Pancreas (tissue), 10 donors: ENCODE data around the gene ZNF445. TPM values are rescaled to one million over a fixed set of nuclear protein-coding genes. Genes with fewer than 3 reads are reported as not detected.

ENCODE experiments used
- ATAC-seq, 4 donors: fragments of 200-7000 bp; cut with Tn5 transposase; one replicate each; pipeline versions ENCODE4 v1.8.0 to v1.9.1; 2020; ENCODE audit warnings: mild to moderate bottlenecking in 4 of 4, moderate library complexity in 4 of 4
- DNase-seq, 6 donors: peaks; one replicate each; pipeline ENCODE4 v3.0.0-alpha.2; 2020
- FAIRE-seq: peaks from 2 replicates; lab custom pipeline; 2012; peaks lifted over from hg19 to GRCh38; lab: Jason Lieb, UNC
- H3K27ac ChIP-seq, 4 donors: fragments of 200-600 bp; sonication (generic); 1 replicate in 3 of 4; 2 replicates in 1 of 4; pipeline versions ENCODE4 v1.5.0 to v1.8.0; 2020
- H3K27me3 ChIP-seq, 4 donors: fragments of 200-600 bp; one replicate each; pipeline ENCODE4 v1.8.0; 2021
- H3K36me3 ChIP-seq, 3 donors: fragments of 200-600 bp; sonication (generic) in 1 of 3; one replicate each; pipeline versions ENCODE4 v1.5.0 to v1.8.0; 2020 to 2021
- H3K4me1 ChIP-seq, 3 donors: fragments of 200-600 bp; one replicate each; pipeline ENCODE4 v1.8.0; 2021
- H3K4me3 ChIP-seq, 4 donors: fragments of 200-600 bp; sonication (generic) in 2 of 4; one replicate each; pipeline versions ENCODE4 v1.5.0 to v1.8.0; 2020 to 2021
- H3K9me3 ChIP-seq, 4 donors: fragments of 200-600 bp; one replicate each; pipeline ENCODE4 v1.8.0; 2021
- CTCF ChIP-seq, 4 donors: fragments of 200-600 bp; sonication (generic) in 3 of 4; IDR thresholded peaks; one replicate each; pipeline versions ENCODE4 v1.5.0 to v1.8.0; 2021; ENCODE audit warnings: antibody characterized with exemption in 4 of 4
- WGBS, 2 donors: extraction: QIAGEN DNeasy Blood & Tissue Kit; methylation state at CpG; one replicate each; pipeline ENCODE4 v1.1.7; 2013; 5-methylcytosine and 5-hydroxymethylcytosine counted together
- intact Hi-C, 3 donors: fragments of 100-400 bp; cut with DNase I; formaldehyde crosslinking; loops; one replicate each; pipeline versions ENCODE4 v1.11.1 to v1.14.2; 2022
- polyA plus RNA-seq, 2 donors: library from polyadenylated mRNA; stranded (reverse); fragments of 200-250 nt; gene quantifications; one replicate each; pipeline ENCODE4 v1.2.3, GENCODE V29; 2013
- total RNA-seq, 6 donors: library from RNA; stranded (reverse); fragmentation: NEBNext Ultra II Directional in 4 of 6; extraction: Animal tissue kit (Norgen Biotek cat#: 25700) in 4 of 6; gene quantifications; one replicate each; pipeline versions ENCODE4 v1.2.1 to v1.2.4, GENCODE V29; 2021 to 2023
- donor health status: healthy with polysubstance abuse.
- donor health status: DM: no; HTN: no; CAD: no; lungs with moderate emphysema.
- donor health status: DM: no; HTN: no; CAD: no.
- donor health status: control.
- donor health status: control.
- donor health status: Bipolar disorder and iron deficiency.
- donor health status: DM: yes; HTN: yes; CAD: no.
- donor health status: DM: no; HTN: no; CAD: no.
- donor health status: DM: no; HTN: no; CAD: no.
- donor health status: DM: yes; HTN: yes; CAD: no.

The ZNF445 gene
- total and polyA plus RNA-seq, 8 donors: 3.8 to 12.9 (median 7.5) TPM

GRCh38 chr3:44434834-44435510, 42.5 kb downstream of the ZNF445 start:
- Histone ChIP-seq H3K27ac (no peak overlapping the region), H3K9me3 (no peaks in the 10 kb centered on the region), H3K4me3 (no peak overlapping the region), H3K36me3 (no peaks in the 10 kb centered on the region), H3K27me3 (no peaks in the 10 kb centered on the region), H3K4me1 (peaks cover 0 to 8% (median 2%) of the 10 kb centered on the region in 3 donors)
- WGBS, 2 donors: 55 to 58% methylated on average over 5 of the region's 5 CpGs
- ATAC-seq (no peak), FAIRE-seq (no peak), DNase-seq (no peak)
- no peak for TF ChIP-seq CTCF (IDR thresholded peaks at IDR 0.05)
- intact Hi-C loops: no loop called here

- ATAC-seq (no peak), FAIRE-seq (no peak), DNase-seq (no peak)
- Histone ChIP-seq H3K4me1 (no peaks in the 10 kb centered on the region), H3K27ac (no peak overlapping the region), H3K36me3 (no peaks in the 10 kb centered on the region), H3K9me3 (no peaks in the 10 kb centered on the region), H3K4me3 (no peak overlapping the region), H3K27me3 (no peaks in the 10 kb centered on the region)
- 52 to 70% methylated on average over 4 of the region's 4 CpGs for WGBS, 2 donors
- no peak for TF ChIP-seq CTCF (IDR thresholded peaks at IDR 0.05)
- intact Hi-C loops: no loop called here
These were observed 47.0 kb downstream of the ZNF445 start for GRCh38 chr3:44430466-44430865.

GRCh38 chr3:44429459-44429858, 48.0 kb downstream of the ZNF445 start:
- intact Hi-C loops: no loop called here
- Histone ChIP-seq H3K4me3 (no peak overlapping the region), H3K27me3 (no peaks in the 10 kb centered on the region), H3K4me1 (no peaks in the 10 kb centered on the region), H3K9me3 (no peaks in the 10 kb centered on the region), H3K36me3 (no peaks in the 10 kb centered on the region), H3K27ac (no peak overlapping the region)
- no peak for TF ChIP-seq CTCF (IDR thresholded peaks at IDR 0.05)
- WGBS, 2 donors: 83 to 89% methylated on average over 6 of the region's 6 CpGs
- ATAC-seq: no peak
- DNase-seq: no peak
- FAIRE-seq: no peak

- WGBS, 2 donors: 60 to 63% methylated on average over 7 of the region's 7 CpGs
- intact Hi-C loops: no loop called here
- Histone ChIP-seq H3K4me1 (no peaks in the 10 kb centered on the region), H3K27ac (no peak overlapping the region), H3K9me3 (no peaks in the 10 kb centered on the region), H3K27me3 (no peaks in the 10 kb centered on the region), H3K4me3 (no peak overlapping the region), H3K36me3 (no peaks in the 10 kb centered on the region)
- TF ChIP-seq CTCF (IDR thresholded peaks at IDR 0.05): no peak
- ATAC-seq (no peak), FAIRE-seq (no peak), DNase-seq (no peak)
These were observed 48.6 kb downstream of the ZNF445 start for GRCh38 chr3:44428910-44429309.

- Histone ChIP-seq H3K9me3 (no peaks in the 10 kb centered on the region), H3K36me3 (no peaks in the 10 kb centered on the region), H3K4me3 (no peak overlapping the region), H3K27ac (no peak overlapping the region), H3K4me1 (no peaks in the 10 kb centered on the region), H3K27me3 (no peaks in the 10 kb centered on the region)
- ATAC-seq (no peak), DNase-seq (no peak), FAIRE-seq (no peak)
- intact Hi-C loops: no loop called here
- 74 to 93% methylated on average over 3 of the region's 3 CpGs for WGBS, 2 donors
- TF ChIP-seq CTCF (IDR thresholded peaks at IDR 0.05): no peak
These were observed 49.8 kb downstream of the ZNF445 start for GRCh38 chr3:44427683-44428082.
